ENCODE results near the gene RSPH10B2.
A peak's percentile ranks its signal among the peaks of the same experiment; 100 is the strongest.
"Not testable (repeated sequence)": the region's sequence is repeated elsewhere in the genome, so short reads cannot be mapped to it uniquely, and the experiment has no call there.

Gene RSPH10B2

DNA sequence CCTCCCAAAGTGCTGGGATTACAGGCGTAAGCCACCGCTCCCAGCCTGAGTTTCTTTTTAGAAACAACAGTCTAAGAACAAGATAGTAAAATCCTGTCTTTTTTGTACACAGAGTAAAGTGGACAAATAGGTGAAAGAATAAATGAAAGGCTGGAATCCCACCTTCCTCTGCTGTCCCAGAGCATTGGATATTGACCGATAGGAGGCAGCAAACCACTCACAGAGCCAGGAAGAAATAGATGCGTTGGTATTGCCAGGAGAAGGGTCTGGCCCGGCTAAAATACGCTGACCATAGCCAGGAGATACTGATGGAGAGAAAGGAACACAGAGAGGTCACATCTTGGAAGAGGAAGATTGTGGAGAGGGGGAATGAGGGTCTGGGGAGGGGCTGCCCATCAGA is 35.8 kb upstream of the RSPH10B2 start:
- H3K4me3 ChIP-seq (replicated peaks; ENCODE audit: low read depth, low read length) = no peak overlapping the region
- TF ChIP-seq, protein P1, sequence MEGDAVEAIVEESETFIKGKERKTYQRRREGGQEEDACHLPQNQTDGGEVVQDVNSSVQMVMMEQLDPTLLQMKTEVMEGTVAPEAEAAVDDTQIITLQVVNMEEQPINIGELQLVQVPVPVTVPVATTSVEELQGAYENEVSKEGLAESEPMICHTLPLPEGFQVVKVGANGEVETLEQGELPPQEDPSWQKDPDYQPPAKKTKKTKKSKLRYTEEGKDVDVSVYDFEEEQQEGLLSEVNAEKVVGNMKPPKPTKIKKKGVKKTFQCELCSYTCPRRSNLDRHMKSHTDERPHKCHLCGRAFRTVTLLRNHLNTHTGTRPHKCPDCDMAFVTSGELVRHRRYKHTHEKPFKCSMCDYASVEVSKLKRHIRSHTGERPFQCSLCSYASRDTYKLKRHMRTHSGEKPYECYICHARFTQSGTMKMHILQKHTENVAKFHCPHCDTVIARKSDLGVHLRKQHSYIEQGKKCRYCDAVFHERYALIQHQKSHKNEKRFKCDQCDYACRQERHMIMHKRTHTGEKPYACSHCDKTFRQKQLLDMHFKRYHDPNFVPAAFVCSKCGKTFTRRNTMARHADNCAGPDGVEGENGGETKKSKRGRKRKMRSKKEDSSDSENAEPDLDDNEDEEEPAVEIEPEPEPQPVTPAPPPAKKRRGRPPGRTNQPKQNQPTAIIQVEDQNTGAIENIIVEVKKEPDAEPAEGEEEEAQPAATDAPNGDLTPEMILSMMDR (IDR thresholded peaks at IDR 0.05; ENCODE audit: low read depth, low read length, missing control alignments) = no peak
- DNase-seq (ENCODE audit: extremely low read depth, low read depth) = no peak

DNA sequence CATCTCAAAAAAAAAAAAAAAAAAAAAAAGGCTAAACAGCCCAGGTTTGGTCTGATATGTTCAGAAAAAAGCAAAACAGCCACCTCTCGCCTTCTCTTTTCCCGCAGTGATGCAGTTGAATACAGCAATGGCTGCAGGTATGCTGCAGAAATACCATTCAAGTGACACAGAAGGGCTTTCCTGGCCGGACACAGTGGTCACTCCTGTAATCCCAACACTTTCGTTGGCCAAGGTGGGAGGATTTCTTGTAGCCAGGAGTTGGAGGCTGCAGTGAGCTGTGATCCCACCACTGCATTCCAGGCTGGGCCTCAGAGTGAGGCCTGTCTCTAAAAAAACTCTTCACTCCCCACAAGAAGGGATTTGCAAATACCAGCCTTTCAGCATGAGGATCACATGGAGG is 29.6 kb upstream of the RSPH10B2 start:
- not testable (repeated sequence) for DNase-seq (ENCODE audit: extremely low read depth, low read depth)

DNA sequence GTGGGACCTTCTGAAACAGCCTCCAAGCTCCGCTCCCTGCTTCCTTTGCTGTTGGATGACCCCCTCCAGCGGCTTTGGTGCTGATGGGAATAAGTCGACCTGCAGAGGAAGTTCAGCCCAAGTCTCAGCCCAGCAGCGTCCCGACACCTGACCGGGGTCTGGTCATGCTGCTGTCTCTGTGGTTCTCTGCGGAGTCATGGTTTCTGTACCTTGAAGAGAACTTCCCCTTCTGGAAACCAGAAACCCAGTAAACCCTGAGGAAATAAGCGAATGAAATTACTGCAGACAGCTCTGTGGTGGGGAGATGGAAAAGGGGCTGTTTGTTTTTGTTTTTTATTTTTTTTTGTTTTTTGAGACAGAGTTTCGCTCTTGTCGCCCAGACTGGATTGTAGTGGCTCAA is 28.9 kb upstream of the RSPH10B2 start:
- DNase-seq (ENCODE audit: extremely low read depth, low read depth) = no peak
- TF ChIP-seq, protein P1 (IDR thresholded peaks at IDR 0.05; ENCODE audit: low read depth, low read length, missing control alignments) = no peak
- H3K4me3 ChIP-seq (replicated peaks; ENCODE audit: low read depth, low read length) = no peak overlapping the region

More for the DNA sequence above, 29.6 kb upstream of the RSPH10B2 start:
- H3K4me3 ChIP-seq (replicated peaks; ENCODE audit: low read depth, low read length) = not testable (repeated sequence)

DNA sequence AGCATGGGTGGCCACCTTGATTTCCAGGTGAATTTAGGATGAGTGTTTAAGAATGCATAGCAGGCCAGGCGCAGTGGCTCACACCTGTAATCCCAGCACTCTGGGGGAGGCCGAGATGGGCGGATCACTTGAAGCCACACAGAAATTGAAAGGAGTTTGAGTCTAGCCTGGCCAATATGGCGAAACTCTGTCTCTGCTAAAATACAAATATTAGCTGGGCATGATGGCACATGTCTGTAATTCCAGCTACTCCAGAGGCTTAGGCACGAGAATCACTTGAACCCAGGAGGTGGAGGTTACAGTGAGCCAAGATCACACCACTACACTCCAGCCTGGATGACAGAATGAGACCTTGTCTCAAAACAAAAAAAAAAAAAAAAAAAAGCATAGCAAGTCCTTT is 27.6 kb upstream of the RSPH10B2 start:
- not testable (repeated sequence) for H3K4me3 ChIP-seq (replicated peaks; ENCODE audit: low read depth, low read length); DNase-seq (ENCODE audit: extremely low read depth, low read depth)

DNA sequence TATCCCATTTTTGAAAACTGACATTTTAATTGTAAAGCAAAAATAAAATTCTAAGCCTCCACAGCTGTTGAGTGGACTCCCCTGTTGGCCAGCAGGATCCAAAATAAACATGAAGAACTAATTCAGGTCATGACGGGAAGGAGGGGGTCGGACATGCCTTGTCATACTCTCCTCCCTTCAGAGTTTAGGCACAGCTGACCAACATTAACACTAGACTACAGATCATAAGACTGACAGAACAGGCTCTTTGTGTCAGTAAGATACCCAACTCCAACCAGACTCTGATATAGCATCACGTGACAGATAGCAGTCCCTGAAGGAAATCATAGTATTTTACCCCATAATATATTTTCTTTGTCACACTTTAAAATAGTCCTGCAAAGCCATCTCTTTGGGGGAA is 26.2 kb upstream of the RSPH10B2 start:
- no peak overlapping the region for H3K4me3 ChIP-seq (replicated peaks; ENCODE audit: low read depth, low read length)
- TF ChIP-seq, protein P1 (IDR thresholded peaks at IDR 0.05; ENCODE audit: low read depth, low read length, missing control alignments) = no peak
- no peak for DNase-seq (ENCODE audit: extremely low read depth, low read depth)

DNA sequence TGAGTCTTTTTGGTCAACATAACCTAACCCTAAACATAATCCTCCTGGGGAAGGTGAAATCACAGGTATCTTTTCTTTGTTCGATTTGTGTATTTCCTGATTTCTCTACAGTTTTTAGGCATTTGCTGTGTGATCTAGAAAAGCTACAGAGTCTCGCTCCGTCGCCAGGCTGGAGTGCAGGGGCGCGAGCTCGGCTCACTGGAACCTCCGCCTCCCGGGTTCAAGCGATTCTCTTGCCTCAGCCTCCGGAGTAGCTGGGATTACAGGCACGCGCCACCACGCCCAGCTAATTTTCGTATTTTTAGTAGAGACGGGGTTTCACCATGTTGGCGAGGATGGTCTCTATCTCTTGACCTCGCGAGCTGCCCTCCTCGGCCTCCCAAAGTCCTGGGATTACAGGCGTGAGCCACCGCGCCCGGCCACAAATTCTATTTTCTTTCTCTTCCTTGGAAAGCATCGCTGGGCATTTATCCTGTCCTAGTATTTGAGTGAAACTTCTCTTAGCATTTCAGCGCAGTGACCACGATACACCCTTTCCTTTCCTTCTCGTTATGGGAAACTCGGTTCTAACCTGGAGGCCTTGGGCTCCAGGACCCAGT is 24.9 kb upstream of the RSPH10B2 start:
- DNase-seq (ENCODE audit: extremely low read depth, low read depth) = not testable (repeated sequence)
- peak overlapping the region; percentile 88 for H3K4me3 ChIP-seq (replicated peaks; ENCODE audit: low read depth, low read length)

DNA sequence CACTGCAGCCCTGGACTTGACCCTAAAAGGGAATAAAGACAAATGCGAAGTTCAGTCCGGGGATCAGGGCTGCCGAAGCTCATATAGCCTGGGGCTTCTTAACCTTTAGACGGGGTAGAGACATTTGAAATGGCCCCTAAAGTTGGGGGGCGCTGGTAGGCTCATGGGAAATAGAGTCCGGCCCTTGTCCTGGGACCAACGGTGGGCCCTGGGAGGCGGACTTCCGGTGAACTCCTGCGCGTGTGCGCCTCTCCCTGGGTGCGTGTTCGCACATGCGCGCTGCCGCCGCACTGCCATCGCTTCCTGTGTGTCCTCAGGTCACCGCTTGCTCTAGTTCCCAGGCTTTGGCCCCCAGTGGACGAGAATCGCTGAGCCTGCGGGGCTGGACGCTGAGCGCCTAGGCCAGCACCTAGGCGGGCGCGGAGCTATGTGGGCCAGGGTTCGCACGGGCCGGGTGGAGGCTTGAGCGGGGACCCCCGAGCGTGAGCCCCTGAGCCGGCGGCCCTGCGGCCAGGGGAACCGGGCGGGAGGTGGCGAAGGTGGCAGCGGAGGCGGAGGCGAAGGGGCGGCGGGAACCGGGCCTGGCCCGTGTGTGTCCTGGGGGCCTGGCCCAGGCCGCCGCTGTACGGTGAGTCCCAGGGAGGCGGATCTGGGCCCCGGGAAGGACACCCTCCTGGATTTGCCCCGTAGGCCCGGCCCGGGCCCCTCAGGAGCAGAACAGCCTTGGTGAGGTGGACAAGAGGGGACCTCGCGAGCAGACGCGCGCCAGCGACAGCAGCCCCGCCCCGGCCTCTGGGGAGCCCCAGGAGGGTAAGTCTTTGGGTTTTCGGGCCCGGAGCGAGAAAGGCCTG is 24.2 kb upstream of the RSPH10B2 start:
- H3K4me3 ChIP-seq (replicated peaks; ENCODE audit: low read depth, low read length) = peak overlapping the region; percentile 88
- TF ChIP-seq, protein P1 (IDR thresholded peaks at IDR 0.05; ENCODE audit: low read depth, low read length, missing control alignments) = no peak
- peak; percentile 66 for DNase-seq (ENCODE audit: extremely low read depth, low read depth)

DNA sequence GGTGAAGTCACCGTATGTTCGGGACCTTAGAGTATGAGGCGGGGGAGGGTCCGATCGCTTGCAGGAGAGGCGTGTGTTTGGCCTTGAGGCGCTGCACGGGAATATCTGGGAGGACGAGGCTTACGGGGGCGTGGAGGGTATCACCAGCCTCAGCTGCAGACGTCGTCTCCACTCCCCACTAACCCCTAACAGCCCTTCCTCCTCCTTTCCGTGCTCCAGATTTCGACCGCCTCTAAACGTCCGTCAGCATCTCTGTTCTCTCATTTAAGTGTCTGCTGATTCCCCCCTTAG is 23.6 kb upstream of the RSPH10B2 start:
- no peak for DNase-seq (ENCODE audit: extremely low read depth, low read depth)
- H3K4me3 ChIP-seq (replicated peaks; ENCODE audit: low read depth, low read length) = peak overlapping the region; percentile 88
- TF ChIP-seq, protein P1 (IDR thresholded peaks at IDR 0.05; ENCODE audit: low read depth, low read length, missing control alignments) = no peak

DNA sequence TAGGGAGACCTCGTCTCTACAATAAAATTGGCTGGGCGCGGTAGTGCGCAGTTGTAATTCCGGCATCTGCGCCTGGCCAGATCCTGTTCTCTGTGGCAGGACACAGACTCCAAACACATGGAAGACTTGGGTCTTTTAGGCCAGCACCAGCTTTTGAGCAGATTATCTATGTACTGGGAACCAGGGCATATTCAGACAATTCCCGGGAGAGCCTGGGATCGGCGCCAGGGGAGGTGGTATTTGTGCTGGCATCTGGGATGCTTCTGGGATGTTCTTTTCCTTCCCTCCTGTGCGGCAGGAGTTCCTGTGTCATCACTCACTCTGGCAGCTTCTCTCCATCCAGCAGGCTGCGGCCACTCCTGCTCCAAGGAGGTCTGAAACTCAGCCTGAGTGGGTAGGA is 15.5 kb upstream of the RSPH10B2 start:
- not testable (repeated sequence) for H3K4me3 ChIP-seq (replicated peaks; ENCODE audit: low read depth, low read length); DNase-seq (ENCODE audit: extremely low read depth, low read depth)

DNA sequence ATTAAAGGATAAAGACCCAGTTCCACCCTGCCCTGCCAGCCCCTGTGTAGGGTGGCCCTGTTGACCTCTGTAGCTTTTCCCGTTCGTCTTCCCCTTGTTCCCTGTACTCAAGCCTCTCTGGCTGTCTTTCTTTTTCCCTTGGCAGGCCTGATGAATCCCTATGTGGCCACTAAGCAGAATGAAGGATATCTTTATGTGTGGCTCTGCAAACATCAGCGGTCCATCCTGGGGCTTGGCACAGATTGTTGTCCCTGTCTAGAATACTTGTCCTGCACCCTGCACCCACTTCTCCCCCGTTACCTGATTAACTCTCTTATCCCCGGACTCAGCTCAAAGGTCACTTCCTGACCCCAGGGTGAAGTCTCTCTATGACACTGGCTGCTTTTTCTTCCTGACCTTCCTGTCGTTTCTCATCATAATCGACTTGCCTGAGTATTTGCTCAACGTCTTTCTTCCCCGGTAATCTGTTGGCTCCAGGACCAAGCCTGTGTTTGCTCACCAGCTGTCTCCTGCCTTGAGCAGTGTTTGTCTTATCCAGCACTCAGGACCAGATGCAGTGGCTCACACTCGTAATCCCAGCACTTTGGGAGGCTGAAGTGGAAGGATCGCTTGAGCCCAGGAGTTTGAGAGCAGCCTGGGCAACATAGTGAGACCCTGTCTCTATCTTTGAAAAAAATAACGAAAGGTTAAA is 9.3 kb upstream of the RSPH10B2 start:
- not testable (repeated sequence) for H3K4me3 ChIP-seq (replicated peaks; ENCODE audit: low read depth, low read length); DNase-seq (ENCODE audit: extremely low read depth, low read depth)

DNA sequence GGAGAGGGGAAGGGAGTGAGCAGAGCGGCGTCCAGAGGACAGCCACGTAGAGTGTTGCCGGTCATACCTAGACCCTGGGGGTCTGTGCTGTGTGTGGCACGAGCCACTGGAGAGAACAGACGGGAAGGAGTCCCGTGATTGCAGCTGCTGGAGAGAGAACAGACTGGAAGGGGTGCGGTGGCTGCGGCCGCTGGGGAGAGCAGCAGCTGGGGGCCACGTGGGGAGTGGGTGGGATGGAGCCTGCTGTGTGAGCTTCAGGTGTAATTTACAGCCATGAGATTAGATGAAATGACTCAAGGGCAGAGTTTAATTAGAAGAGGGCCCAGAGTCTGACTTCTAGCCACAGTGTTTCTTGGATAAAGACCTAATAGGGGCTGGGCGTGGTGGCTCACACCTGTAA is 4.6 kb upstream of the RSPH10B2 start:
- not testable (repeated sequence) for DNase-seq (ENCODE audit: extremely low read depth, low read depth); H3K4me3 ChIP-seq (replicated peaks; ENCODE audit: low read depth, low read length)

DNA sequence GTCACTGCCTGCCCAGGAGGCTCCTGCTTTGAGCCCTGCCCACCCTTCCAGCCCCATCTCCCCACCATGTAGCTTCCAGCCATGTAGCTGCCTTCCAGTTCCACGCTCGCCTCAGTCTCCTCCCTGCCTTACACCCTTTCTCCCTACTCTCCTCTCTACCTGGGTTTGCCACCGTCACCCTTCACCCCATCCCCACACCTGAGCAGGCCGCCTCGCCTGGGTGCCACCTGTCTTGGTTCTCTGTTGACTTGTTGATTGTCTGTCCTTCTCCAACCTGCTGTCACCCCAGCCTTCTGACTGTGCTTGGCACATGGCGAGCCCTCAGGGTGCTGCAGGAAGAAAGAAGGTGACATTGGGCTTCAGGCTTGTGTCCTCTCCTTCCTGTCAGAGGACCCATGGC is 3.7 kb upstream of the RSPH10B2 start:
- DNase-seq (ENCODE audit: extremely low read depth, low read depth); H3K4me3 ChIP-seq (replicated peaks; ENCODE audit: low read depth, low read length): not testable (repeated sequence)

Measured in HFF-Myc (cell line).